GM20000 (cell line): ENCODE data around the gene MAP3K6.
A peak's percentile ranks its signal among the peaks of the same experiment; 100 is the strongest.

Experiments used
- DNase-seq: peaks from one replicate; pipeline ENCODE4 v3.0.0; 2012; ENCODE audit warnings: low spot score
- TF ChIP-seq, protein P1 (sequence below): IDR thresholded peaks from 2 replicates; pipeline ENCODE4 v1.5.1; 2012; ENCODE audit warnings: mild to moderate bottlenecking, control low read depth; ENCODE audit errors: extremely low read depth, missing control alignments

The MAP3K6 gene

DNA sequence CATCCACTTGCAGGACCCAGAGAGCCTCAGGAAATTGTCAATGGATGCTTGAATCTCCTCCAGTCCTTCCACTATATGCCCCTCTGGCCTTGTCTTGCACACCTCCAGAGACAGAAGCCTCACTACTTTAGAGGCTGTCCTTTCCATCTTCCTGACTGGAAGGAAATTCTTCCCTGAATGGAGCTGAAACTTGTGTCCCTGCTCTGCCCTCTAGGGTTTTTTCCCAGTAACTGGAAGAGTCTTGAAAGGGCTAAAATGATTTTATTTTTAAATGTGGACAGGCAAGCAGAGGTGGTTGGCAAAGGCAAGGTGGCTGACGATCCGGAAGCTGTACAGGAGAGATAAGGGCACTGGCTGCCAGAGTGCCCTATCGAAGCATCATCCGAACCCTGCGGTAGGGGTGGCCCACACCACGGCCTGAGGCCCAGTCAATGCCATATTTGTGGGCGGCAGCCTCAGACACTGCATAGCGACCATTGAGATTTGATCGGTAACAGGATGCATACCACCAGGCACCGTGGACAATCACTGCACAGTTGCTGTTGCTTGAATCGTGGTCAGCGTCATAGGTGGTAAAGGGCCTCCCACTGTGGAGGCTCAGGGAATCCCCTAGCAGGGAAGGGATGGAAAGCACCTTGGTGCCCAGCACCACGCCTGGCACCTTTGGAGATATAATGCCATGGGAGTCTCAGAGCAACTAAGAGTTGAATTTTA, 2.3 kb upstream of the MAP3K6 start:
- DNase-seq: no peak
- TF ChIP-seq, protein P1, sequence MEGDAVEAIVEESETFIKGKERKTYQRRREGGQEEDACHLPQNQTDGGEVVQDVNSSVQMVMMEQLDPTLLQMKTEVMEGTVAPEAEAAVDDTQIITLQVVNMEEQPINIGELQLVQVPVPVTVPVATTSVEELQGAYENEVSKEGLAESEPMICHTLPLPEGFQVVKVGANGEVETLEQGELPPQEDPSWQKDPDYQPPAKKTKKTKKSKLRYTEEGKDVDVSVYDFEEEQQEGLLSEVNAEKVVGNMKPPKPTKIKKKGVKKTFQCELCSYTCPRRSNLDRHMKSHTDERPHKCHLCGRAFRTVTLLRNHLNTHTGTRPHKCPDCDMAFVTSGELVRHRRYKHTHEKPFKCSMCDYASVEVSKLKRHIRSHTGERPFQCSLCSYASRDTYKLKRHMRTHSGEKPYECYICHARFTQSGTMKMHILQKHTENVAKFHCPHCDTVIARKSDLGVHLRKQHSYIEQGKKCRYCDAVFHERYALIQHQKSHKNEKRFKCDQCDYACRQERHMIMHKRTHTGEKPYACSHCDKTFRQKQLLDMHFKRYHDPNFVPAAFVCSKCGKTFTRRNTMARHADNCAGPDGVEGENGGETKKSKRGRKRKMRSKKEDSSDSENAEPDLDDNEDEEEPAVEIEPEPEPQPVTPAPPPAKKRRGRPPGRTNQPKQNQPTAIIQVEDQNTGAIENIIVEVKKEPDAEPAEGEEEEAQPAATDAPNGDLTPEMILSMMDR: no peak

DNA sequence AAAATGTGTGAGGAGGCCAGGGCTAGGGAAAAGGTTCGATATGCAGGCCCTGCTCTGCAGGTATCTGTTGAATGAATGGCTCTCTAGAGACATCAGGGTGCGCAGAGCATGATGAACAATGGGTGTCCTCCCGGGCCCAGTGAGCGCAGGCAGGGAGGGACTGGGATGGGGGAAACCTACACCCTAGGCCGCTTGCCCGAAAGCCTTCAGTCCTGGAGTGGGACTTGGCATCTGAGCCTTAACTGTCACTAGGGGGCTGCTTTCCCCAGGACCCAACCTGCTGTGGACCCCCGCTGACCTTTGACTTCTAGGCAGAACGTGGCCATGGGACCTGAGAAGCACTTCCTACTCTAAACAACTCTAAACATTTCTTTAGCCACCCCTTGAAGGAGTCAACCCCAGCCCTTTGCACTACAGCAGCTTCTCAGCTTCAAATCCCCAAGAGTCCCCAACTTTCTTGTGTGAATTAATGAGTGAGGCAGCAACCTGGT, 444 bp upstream of the MAP3K6 start:
- no peak for DNase-seq
- TF ChIP-seq, protein P1: no peak

DNA sequence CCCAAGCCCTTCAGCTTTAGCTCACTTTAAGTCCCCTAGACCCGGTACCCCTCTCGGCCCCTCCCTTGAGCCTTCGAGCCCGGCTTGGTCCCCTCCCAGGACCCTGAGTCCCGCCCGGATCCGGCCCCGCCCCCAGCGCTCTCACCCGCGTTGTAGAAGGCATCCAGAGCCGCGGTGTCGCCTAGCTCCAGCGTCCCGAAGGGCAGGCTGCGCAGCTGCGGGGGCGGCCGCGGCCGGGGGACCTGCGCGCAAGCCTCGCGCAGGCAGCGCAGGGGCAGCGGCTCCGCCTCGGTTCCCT, 699 bp downstream of the MAP3K6 start:
- TF ChIP-seq, protein P1: no peak
- DNase-seq: peak; percentile 81

DNA sequence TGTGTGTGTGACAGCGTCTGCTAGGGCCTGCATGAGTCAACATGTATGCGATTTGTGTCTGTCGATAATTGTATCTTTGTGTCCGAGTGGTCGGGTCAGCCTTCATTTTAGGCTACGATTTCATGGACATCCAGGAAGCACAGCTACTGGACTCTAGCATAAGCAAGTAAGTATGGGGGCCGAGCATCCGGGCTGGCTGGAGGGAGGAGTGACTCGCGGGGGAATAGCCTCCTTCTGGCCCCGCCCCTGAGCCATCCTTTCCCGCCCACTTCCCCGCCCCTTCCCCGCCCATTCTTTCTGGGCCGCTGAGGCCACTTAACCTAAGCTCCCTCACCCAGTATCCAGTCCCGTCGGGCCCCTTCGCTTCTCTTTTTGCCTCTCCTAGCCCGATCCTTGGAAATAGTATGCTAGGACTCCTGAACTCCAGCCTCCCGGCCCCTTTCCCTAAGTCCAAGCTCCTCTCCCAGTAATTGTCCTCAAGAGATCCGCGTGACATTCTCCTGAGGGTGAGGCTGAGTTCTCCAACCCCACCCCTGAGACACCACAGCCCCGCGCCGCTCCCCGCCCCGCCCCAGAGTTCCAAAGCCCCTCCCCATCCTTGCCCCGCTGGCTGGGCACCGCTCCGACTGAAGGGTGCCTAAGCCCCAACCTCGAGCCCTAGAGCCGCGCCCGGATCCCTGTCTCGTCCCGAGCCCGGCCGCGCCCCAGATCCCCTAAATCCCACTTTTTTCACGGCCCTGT, 1.2 kb downstream of the MAP3K6 start:
- TF ChIP-seq, protein P1: no peak
- peak; percentile 98 for DNase-seq

DNA sequence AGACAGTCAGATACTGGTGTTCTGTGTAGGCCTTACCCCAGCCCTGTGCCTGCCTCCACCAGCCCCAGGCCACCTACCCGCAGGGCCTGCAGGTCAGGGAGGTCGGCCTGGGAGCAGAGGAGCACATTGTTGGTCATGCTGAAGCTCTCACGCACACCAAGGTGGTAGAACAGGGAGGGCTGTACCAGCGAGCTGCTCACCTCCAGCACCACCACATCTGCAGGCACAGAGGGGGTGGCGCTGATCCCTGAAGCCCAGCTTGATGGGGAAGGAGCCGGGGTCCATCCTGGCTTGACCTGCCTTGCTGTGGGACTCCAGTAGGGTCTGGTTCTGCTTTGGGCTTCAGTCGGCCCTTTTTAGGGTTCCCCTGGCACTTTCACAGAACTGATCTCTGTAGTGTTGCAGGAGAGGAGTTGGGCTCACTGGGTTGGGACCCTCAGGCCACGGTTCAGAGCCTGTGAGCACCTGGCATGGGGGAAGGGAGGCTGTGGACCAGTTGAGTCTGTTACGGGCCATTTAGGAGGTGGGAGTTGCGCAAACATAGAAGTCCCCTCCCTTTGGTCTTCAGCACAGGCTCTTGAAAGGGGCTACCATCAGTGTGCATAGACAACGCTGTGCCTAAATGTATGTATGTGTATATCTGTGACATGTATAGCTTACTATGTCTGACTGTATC, 1.9 kb downstream of the MAP3K6 start:
- TF ChIP-seq, protein P1: no peak
- no peak for DNase-seq

DNA sequence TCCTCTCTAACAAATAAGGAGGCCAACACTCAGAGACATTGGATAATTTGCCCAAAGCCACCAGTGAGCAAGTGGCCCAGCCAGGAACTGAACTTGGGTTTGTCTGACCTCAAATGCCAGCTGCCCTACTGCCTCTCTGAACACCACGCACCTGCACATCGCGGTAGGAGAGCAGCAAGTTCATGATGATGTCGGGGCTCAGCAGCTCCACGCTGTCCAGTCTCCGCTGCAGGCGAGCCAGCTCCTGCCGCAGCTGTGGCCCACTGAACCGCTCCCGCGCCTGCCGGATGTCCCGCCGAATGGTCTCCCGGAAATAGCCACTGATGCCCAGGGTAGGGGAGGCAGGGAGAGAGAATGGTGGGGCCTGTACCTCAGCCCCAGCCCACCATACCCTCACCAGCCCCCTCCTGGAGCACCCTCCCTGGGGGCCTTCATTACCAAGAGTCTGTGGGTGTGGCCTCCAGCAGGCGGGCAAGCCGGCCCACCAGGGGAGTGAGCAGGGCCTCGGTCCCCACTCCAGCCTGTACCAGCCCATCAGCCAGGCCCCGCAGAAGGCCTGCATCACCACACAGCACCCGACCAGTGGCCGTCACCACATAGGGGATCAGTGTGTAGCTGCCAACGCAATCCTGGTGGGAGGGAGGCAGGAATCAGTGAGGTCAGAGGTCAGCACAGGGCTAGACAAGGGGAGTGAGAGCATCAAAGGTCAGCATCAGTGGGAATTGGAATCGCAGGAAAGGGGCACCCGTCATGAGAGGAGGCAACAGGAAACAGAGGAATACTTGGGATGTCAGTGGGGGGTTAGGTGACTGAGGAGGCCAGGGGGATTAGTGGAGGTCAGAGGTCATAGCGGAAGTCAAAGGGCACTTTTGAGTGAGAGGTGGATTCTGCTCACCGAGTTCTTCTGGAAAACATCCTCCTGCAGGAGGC, 2.7 kb downstream of the MAP3K6 start:
- DNase-seq: no peak
- TF ChIP-seq, protein P1: no peak
